Uterus (tissue), 2 donors: ENCODE data around the gene BTBD9.

Experiments
- CTCF ChIP-seq, 4 experiments: fragments of 200-600 bp in 2 of 4; fragments of 450-650 bp in 2 of 4; sonication (generic) in 2 of 4; IDR thresholded peaks; one replicate each; pipeline ENCODE4 v1.5.1; 2016 to 2019; ENCODE audit warnings: antibody characterized with exemption in 4 of 4, mild to moderate bottlenecking in 2 of 4, moderate library complexity in 1 of 4
- POLR2A ChIP-seq, 2 donors: fragments of 450-650 bp; IDR thresholded peaks; one replicate each; pipeline ENCODE4 v1.6.1; 2016; ENCODE audit warnings: antibody characterized with exemption in 2 of 2, mild to moderate bottlenecking in 1 of 2, moderate library complexity in 1 of 2

DNA sequence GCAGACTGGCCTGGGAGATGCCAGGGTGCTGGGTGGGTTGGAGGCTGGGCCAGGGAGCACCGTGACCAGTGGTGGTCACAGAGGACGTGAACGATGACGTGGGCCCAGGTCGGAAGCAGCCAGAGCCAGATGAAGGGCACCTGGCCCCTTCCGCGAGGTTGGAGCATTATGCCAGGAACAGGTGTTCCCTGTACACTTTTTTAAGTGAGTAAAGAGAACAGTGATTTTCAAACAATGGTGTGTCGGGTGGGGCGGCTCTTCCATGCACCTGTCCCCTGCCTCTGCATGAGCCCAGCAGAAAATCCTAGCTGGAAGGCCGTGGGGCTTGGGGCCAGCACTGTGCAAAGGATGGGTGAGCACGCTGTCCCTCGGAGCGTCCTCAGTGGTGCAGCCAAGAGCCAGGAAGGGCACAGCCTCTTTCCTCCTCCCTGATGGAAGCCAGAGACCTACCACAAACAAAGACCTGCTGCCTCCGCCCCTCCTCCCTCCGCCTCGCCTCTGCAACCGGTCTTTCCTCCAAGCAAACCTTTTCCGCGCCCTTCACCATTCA is 469.7 kb downstream of the BTBD9 start:
- TF ChIP-seq CTCF (IDR thresholded peaks at IDR 0.05) (no peak), POLR2A (IDR thresholded peaks at IDR 0.05) (no peak)
